Epithelial cell of esophagus (primary cell): ENCODE data around the gene ADGRL3.
"Not testable (repeated sequence)": the region's sequence is repeated elsewhere in the genome, so short reads cannot be mapped to it uniquely, and the experiment has no call there.

Experiments used
- DNase-seq: peaks from one replicate; pipeline ENCODE4 v3.0.0; 2010; ENCODE audit warnings: low read depth
- H3K4me3 ChIP-seq: 2 replicates; pipeline ENCODE4 v1.5.1; 2011; ENCODE audit warnings: mild to moderate bottlenecking, low read length, control low read depth
- CTCF ChIP-seq: IDR thresholded peaks from 2 replicates; pipeline ENCODE4 v1.5.1; 2011; ENCODE audit warnings: low read depth, mild to moderate bottlenecking, low read length, control low read depth, inconsistent platforms; ENCODE audit not compliant: insufficient read depth; ENCODE audit errors: missing control alignments

The ADGRL3 gene

GRCh38 chr4:61376301-61376700 lies 176.2 kb downstream of the ADGRL3 start:
- no peak overlapping the region for H3K4me3 ChIP-seq
- DNase-seq = no peak
- TF ChIP-seq CTCF = no peak

GRCh38 chr4:61379406-61379805 lies 179.3 kb downstream of the ADGRL3 start:
- TF ChIP-seq CTCF = no peak
- DNase-seq = peak; percentile 42
- H3K4me3 ChIP-seq = no peak overlapping the region

GRCh38 chr4:61380865-61381264 lies 180.7 kb downstream of the ADGRL3 start:
- TF ChIP-seq CTCF = no peak
- no peak for DNase-seq
- H3K4me3 ChIP-seq = no peak overlapping the region

- no peak for DNase-seq
- no peak for TF ChIP-seq CTCF
- H3K4me3 ChIP-seq = no peak overlapping the region
Measured at GRCh38 chr4:61385256-61385655, 185.1 kb downstream of the ADGRL3 start.

- H3K4me3 ChIP-seq, DNase-seq: not testable (repeated sequence)
Measured at GRCh38 chr4:61387372-61387771, 187.2 kb downstream of the ADGRL3 start.

GRCh38 chr4:61389640-61390039 lies 189.5 kb downstream of the ADGRL3 start:
- DNase-seq = no peak
- H3K4me3 ChIP-seq = no peak overlapping the region
- TF ChIP-seq CTCF = no peak

- no peak for TF ChIP-seq CTCF
- no peak overlapping the region for H3K4me3 ChIP-seq
- no peak for DNase-seq
Measured at GRCh38 chr4:61395754-61396153, 195.6 kb downstream of the ADGRL3 start.

GRCh38 chr4:61397174-61397573 lies 197.0 kb downstream of the ADGRL3 start:
- peak; percentile 51 for DNase-seq

More at GRCh38 chr4:61397174-61397573, 197.0 kb downstream of the ADGRL3 start:
- TF ChIP-seq CTCF = no peak
- no peak overlapping the region for H3K4me3 ChIP-seq
